CD1c-positive myeloid dendritic cell (primary cell): Measurements from ENCODE around the gene NELL2.
"Not testable (repeated sequence)": the region's sequence is repeated elsewhere in the genome, so short reads cannot be mapped to it uniquely, and the experiment has no call there.

ENCODE experiments used
- DNase-seq: peaks from one replicate; pipeline ENCODE4 v3.0.0-alpha.2; 2016; ENCODE audit errors: extremely low spot score

Gene NELL2

GRCh38 chr12:44847888-44848702 lies 28.0 kb downstream of the NELL2 start:
- DNase-seq = peak; percentile 24

DNA sequence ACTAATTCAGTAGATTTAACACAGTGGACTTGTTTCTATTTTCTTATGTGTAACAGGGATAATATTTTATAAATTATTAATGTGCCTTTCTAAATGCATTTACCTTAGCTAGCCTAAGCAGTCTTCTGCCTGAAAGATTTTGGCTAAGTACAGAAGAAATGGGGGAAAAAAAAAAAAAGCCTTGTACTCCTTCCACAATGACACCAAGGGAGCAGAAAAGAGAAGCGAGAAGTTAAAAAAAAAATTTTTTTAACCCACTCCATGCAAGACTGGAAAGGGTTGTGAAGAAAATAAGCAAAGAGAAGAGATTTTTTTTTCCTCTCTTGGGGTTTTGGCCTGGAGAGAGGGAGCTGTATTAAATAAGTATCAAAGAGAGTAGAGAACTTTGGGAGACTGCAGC lies 28.7 kb downstream of the NELL2 start:
- DNase-seq = no peak

GRCh38 chr12:44846826-44847225 lies 29.3 kb downstream of the NELL2 start:
- DNase-seq = no peak

GRCh38 chr12:44842669-44843068 lies 33.4 kb downstream of the NELL2 start:
- no peak for DNase-seq

DNA sequence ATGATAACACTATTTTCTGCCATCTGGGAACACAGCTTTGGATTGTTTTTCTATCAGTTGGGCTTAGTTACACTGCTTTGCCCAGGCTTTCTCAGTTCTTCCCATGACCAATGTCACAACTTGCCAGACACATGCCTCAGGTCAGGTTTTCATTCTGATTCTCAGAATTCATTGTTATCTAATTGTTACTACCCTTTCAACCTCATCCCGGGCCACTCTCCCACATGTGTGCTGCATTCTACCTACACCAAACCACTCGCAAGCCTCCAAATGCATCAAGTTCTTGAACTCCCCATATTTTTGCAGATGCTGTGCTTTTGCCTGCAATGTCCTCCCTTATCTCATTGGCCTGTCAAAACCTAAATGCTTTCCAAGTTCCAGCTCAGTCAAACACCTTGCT lies 36.3 kb downstream of the NELL2 start:
- DNase-seq = no peak

DNA sequence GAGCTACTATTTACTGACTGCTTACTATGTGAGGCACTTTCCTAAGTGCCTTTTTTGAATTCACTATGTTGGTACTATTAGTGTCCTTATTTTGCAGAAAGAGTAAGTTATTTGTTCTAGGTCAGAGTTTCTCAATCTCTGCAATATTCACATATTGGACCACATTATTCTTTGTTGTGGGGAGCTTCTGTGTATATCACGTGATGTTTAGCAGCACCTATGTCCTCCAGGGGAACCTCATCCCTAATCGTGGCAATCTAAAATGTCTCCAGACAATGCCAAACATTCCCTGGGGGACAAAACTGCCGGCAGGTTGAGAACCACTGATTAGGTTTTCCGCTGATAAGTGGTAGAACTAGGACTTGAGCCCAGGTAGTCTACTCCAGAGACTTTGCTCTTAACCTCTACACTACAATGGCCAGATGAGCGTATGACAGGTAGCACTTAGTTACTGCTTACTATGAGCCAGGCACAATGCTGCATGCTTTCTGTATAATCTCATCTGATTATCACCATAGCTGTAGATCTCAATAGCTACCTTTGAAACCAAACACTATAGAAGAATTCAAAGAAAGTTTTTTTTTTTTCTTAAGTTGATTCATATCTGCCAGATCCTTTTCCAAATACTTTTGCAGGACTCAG lies 38.9 kb downstream of the NELL2 start:
- no peak for DNase-seq

- no peak for DNase-seq
Measured at GRCh38 chr12:44835641-44836379, 40.3 kb downstream of the NELL2 start.

GRCh38 chr12:44834996-44835395 lies 41.1 kb downstream of the NELL2 start:
- not testable (repeated sequence) for DNase-seq

DNA sequence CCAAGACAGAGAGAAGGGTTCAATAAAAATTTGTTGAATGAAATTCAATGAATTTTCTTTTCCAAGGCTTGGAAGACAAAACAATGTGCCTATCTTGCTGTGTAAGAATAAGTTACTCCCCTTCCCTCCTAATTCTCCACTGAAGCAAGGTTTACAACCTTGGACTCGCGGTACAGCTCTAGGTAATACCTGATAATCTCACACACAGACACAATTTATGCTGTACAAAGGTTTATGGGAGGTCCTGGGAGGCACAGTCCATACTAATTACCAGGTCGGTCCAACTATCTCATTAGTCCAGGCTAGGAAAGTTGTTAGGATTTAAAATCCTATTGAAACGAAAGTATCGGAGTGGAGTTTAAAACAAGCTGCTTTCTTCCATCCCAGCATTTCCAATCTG lies 42.6 kb downstream of the NELL2 start:
- no peak for DNase-seq

GRCh38 chr12:44830566-44831055 lies 45.5 kb downstream of the NELL2 start:
- DNase-seq = no peak

- no peak for DNase-seq
Measured at GRCh38 chr12:44829045-44829444, 47.1 kb downstream of the NELL2 start.

DNA sequence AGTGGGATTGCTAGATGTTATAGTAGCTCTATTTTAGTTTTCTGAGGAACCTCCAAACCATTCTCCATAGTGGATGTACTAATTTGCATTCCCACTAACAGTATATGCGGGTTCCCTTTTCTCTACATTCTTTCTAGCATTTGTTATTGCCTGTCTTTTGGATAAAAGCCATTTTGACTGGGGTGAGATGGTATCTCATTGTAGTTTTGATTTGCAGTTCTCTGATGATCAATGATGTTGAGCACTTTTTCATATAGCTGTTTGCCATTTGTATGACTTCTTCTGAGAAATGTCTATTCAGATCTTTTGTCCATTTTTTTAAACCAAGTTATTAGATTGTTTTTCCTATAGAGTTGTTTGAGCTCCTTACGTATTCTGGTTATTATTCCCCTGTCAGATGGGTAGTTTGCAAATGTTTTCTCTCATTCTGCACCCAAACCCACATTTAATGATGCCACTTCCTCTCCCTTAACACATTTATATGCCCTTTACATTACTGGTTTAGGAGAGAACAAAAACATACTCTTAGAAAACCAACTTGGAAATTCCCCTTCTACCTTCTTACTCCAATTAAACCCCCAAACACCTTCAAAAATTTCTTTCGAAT lies 48.2 kb downstream of the NELL2 start:
- no peak for DNase-seq

DNA sequence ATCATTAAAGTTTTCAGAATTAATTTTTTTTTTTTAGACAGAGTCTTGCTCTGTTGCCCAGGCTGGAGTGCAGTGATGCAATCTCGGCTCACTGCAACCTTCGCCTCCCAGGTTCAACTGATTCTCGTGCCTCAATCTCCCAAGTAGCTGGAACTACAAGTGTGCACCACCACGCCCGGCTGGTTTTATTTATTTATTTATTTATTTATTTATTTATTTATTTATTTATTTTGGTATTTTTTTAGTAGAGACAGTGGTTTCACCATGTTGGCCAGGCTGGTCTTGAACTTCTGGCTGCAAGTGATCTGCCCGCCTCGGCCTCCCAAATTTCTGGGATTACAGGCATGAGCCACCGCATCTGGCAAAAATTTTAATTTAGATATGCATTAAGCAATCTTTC lies 54.4 kb downstream of the NELL2 start:
- not testable (repeated sequence) for DNase-seq

DNA sequence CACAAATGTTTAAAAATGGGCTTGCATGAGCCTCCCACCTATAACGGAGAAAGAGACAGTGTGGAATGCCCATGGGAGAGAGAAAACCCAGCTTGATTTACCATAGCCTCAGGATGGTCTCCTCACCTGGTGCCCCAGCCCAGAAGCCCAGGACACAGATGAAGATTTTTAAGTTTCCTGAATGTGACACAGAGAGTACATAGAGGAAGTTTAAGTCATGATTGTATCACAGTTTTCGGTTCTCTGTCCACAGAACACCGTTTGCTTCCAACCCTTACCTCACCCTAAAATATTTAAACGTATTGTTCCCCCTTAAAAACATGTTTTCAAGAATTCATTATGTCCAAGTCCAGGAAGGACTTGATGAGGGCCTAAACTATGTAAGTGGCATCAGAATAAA lies 56.2 kb downstream of the NELL2 start:
- DNase-seq = no peak

GRCh38 chr12:44817687-44818086 lies 58.4 kb downstream of the NELL2 start:
- no peak for DNase-seq

DNA sequence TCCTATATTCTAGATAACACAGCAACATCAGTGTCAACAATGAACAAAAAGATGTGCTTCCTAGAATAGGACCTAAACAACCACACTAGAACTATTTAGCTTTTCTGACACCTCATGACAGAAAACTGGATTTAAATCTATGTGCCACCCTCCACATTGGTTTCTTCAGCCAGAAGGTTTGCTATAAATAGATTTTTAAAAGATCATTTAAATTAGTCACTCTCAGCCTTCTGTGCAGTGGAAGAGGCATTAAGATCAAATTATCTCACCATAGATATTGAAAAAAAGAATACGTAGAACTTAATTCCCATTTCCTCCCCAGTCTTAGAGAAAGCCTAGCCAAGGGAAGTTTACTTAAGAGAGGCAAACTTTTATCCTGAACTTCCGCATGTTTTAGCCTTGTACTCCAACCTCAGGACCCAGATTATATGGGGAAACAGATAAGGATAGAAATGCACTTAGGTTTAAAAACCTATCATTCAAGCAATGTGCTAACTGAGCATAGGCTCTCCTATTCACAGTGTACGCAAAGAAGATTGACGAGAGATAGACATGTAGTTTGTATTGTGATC lies 59.6 kb downstream of the NELL2 start:
- no peak for DNase-seq

GRCh38 chr12:44812062-44812461 lies 64.1 kb downstream of the NELL2 start:
- DNase-seq = peak; percentile 36

GRCh38 chr12:44804068-44804467 lies 72.0 kb downstream of the NELL2 start:
- no peak for DNase-seq

- DNase-seq = no peak
Measured at GRCh38 chr12:44795970-44796369, 80.1 kb downstream of the NELL2 start.

- DNase-seq = no peak
Measured at GRCh38 chr12:44788731-44789130, 87.4 kb downstream of the NELL2 start.

- DNase-seq = no peak
Measured at GRCh38 chr12:44780221-44780790, 95.8 kb downstream of the NELL2 start.
